T-helper 1 cell treated with Interleukin-12 subunit alpha and Interleukin-12 subunit beta and Interleukin-4 antibody, amounts not matched to agents 30 μg/mL and 1 μg/mL, for 36 hours (primary cell): ENCODE results near the gene TRIM40.
A peak's percentile ranks its signal among the peaks of the same experiment; 100 is the strongest.
"Not testable (repeated sequence)": the region's sequence is repeated elsewhere in the genome, so short reads cannot be mapped to it uniquely, and the experiment has no call there.

ENCODE experiments used
- H3K27ac Mint-ChIP-seq: one replicate; pipeline ENCODE4 v1.8.0; 2021; ENCODE audit warnings: mild to moderate bottlenecking, mixed read lengths
- H3K27me3 Mint-ChIP-seq: one replicate; pipeline ENCODE4 v1.8.0; 2021; ENCODE audit warnings: low read depth, mixed read lengths
- H3K36me3 Mint-ChIP-seq: one replicate; pipeline ENCODE4 v1.8.0; 2021; ENCODE audit warnings: low read depth, mixed read lengths
- H3K4me1 Mint-ChIP-seq: one replicate; pipeline ENCODE4 v1.8.0; 2021; ENCODE audit warnings: low read depth, mixed read lengths
- H3K4me3 Mint-ChIP-seq: one replicate; pipeline ENCODE4 v1.8.0; 2021; ENCODE audit warnings: mild to moderate bottlenecking, moderate library complexity, mixed read lengths
- H3K9me3 Mint-ChIP-seq: one replicate; pipeline ENCODE4 v1.8.0; 2021; ENCODE audit warnings: mixed read lengths

The TRIM40 gene

GRCh38 chr6:30160008-30160784 lies 24.3 kb downstream of the TRIM40 start:
- H3K27ac Mint-ChIP-seq: no peak overlapping the region
- peaks cover 38% of the 10 kb centered on the region for H3K4me1 Mint-ChIP-seq

GRCh38 chr6:30160785-30161531 lies 25.0 kb downstream of the TRIM40 start, which contains the start of gene TRIM10:
Gene TRIM10, minus strand, starts transcription at chr6:30161211. Its CDS starts 353 bp downstream, at chr6:30160858.
- H3K4me3 Mint-ChIP-seq: no peak within 1 kb of the TSS
- peaks cover 41% of the 10 kb centered on the region for H3K4me1 Mint-ChIP-seq
- no peaks in the 10 kb centered on the region for H3K9me3 Mint-ChIP-seq
- H3K36me3 Mint-ChIP-seq: no peaks in the 10 kb centered on the region
- peak within 1 kb of the TSS; percentile 22 for H3K27ac Mint-ChIP-seq
- no peaks in the 10 kb centered on the region for H3K27me3 Mint-ChIP-seq

More at GRCh38 chr6:30160008-30160784, 24.3 kb downstream of the TRIM40 start:
- no peak overlapping the region for H3K4me3 Mint-ChIP-seq
- H3K36me3 Mint-ChIP-seq: no peaks in the 10 kb centered on the region
- H3K27me3 Mint-ChIP-seq: no peaks in the 10 kb centered on the region
- H3K9me3 Mint-ChIP-seq: no peaks in the 10 kb centered on the region

- H3K9me3 Mint-ChIP-seq: no peaks in the 10 kb centered on the region
- no peaks in the 10 kb centered on the region for H3K27me3 Mint-ChIP-seq
- peaks cover 46% of the 10 kb centered on the region for H3K4me1 Mint-ChIP-seq
- no peaks in the 10 kb centered on the region for H3K36me3 Mint-ChIP-seq
- peak overlapping the region; percentile 48 for H3K4me3 Mint-ChIP-seq
- H3K27ac Mint-ChIP-seq: peak overlapping the region; percentile 38
These were observed 26.5 kb downstream of the TRIM40 start for GRCh38 chr6:30162265-30163089.

GRCh38 chr6:30163090-30163917 lies 27.4 kb downstream of the TRIM40 start, which contains the start of gene TRIM15:
Gene TRIM15, plus strand, starts transcription at chr6:30163546. Its CDS starts 139 bp downstream, at chr6:30163685.
- H3K27me3 Mint-ChIP-seq: no peaks in the 10 kb centered on the region
- H3K4me3 Mint-ChIP-seq: peak within 1 kb of the TSS; percentile 49
- no peaks in the 10 kb centered on the region for H3K9me3 Mint-ChIP-seq

DNA sequence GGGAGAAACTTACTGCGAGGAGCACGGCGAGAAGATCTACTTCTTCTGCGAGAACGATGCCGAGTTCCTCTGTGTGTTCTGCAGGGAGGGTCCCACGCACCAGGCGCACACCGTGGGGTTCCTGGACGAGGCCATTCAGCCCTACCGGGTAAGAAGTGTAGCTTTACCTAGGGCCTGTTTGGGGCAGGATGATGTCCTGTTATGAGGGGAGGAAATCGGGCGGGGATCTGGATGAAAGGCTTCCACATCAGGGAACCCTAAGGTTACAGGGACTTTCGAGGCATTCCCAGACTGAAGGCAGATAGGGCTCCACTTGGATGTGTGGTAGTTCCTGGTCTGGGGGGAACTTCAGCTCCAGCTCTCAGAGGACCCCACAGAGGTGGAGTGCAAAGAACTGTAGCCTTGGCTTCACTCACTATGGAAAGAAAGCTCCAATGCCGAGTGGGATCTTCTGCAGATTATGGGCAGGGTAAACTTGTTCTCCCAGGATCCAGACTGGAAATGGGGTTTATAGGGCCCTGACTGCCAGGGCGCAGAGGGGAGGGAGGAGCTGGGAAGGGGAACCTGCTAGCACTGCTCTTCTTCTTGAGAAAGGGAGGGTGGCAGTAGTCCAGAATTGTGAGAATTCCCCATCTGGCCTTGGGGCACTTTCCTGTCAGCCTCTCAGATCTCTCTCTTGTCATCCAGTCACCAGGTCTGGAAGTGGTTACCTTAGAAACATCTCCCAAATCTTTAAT lies 28.1 kb downstream of the TRIM40 start:
- H3K27ac Mint-ChIP-seq: peak overlapping the region; percentile 34
- H3K4me3 Mint-ChIP-seq: no peak overlapping the region
- no peaks in the 10 kb centered on the region for H3K9me3 Mint-ChIP-seq
- H3K27me3 Mint-ChIP-seq: no peaks in the 10 kb centered on the region
- peaks cover 43% of the 10 kb centered on the region for H3K4me1 Mint-ChIP-seq
- H3K36me3 Mint-ChIP-seq: no peaks in the 10 kb centered on the region

More at GRCh38 chr6:30163090-30163917, 27.4 kb downstream of the TRIM40 start, which contains the start of gene TRIM15:
- Mint-ChIP-seq H3K4me1 (peaks cover 46% of the 10 kb centered on the region), H3K27ac (peak within 1 kb of the TSS; percentile 38), H3K36me3 (no peaks in the 10 kb centered on the region)

DNA sequence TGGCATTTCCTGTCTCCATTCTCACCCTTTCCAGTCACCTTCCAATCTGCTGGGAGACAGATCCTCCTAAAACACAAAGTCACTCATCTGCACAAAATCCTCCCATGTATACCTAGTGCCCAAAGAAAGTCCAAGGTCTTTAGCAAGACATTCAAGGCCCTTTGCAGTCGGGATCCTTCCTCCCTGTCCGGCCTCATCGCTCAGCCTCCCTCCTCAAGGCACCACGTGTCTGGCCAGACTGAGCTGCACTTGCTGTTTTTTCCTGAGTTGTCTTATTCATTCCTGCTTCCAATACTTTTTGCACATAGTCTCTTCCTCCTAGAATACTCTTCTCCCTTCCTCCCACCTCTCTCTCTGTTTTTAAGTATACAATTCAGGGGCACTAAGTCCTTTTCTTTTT lies 28.8 kb downstream of the TRIM40 start:
- H3K4me1 Mint-ChIP-seq: peaks cover 42% of the 10 kb centered on the region
- no peaks in the 10 kb centered on the region for H3K36me3 Mint-ChIP-seq
- H3K27me3 Mint-ChIP-seq: no peaks in the 10 kb centered on the region
- H3K4me3 Mint-ChIP-seq: no peak overlapping the region
- no peaks in the 10 kb centered on the region for H3K9me3 Mint-ChIP-seq
- peak overlapping the region; percentile 13 for H3K27ac Mint-ChIP-seq

- peaks cover 46% of the 10 kb centered on the region for H3K4me1 Mint-ChIP-seq
- H3K9me3 Mint-ChIP-seq, H3K27me3 Mint-ChIP-seq, H3K36me3 Mint-ChIP-seq, H3K27ac Mint-ChIP-seq, H3K4me3 Mint-ChIP-seq: not testable (repeated sequence)
These were observed 29.3 kb downstream of the TRIM40 start for GRCh38 chr6:30165238-30165637.

- Mint-ChIP-seq H3K27ac (peak overlapping the region; percentile 57), H3K27me3 (peaks cover 18% of the 10 kb centered on the region), H3K9me3 (no peaks in the 10 kb centered on the region), H3K36me3 (peaks cover 1% of the 10 kb centered on the region), H3K4me1 (peaks cover 48% of the 10 kb centered on the region), H3K4me3 (peak overlapping the region; percentile 21)
These were observed 31.2 kb downstream of the TRIM40 start for GRCh38 chr6:30167101-30167500.

- Mint-ChIP-seq H3K36me3 (peaks cover 1% of the 10 kb centered on the region), H3K4me3 (no peak overlapping the region), H3K27ac (no peak overlapping the region), H3K9me3 (no peaks in the 10 kb centered on the region), H3K27me3 (peaks cover 29% of the 10 kb centered on the region), H3K4me1 (peaks cover 36% of the 10 kb centered on the region)
These were observed 32.8 kb downstream of the TRIM40 start for GRCh38 chr6:30168741-30169140.

DNA sequence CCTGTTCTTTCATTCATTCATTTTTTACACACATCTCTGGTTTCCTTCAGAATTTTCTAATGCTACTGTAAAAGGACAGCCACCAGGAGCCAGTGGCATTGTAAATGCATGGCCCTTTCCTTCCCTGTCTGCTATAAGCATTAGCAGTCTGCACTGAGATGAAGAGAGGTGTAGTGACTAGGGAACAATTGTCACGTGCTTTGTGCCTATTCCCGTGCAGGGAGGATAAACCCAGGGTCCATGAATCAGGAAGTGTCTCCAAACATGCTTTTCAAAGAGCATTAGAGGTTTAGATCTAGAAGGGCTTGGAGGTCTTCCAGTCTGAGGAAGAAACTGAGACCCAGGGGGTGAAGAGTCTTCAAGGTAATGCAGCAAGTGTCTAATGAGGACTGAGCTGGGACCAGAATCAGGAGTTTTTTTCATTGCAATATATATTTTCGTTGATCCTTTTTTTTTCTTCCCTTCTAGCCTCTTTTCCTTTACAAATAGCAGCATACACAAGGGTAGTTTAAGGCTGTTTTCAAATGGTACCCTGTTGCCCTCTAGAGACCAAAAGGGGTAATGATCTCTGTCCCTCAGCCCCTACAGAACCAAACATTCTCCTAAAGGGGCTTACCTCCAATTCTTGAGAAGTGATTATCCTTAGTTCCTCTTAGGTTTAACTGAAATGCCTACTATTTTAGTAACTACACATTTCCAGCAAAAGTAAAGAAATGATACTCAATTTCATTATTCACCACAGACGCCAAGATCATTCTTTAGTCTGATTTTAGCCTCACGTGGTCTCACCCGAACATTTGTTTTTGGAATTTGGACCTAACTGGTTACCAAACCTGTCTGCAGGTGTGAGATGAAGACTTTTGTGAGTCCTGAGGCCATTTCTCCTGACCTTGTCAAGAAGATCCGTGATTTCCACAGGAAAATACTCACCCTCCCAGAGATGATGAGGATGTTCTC lies 34.0 kb downstream of the TRIM40 start:
- H3K27ac Mint-ChIP-seq: no peak overlapping the region
- H3K27me3 Mint-ChIP-seq: peaks cover 34% of the 10 kb centered on the region
- H3K4me3 Mint-ChIP-seq: no peak overlapping the region
- no peaks in the 10 kb centered on the region for H3K9me3 Mint-ChIP-seq
- peaks cover 1% of the 10 kb centered on the region for H3K36me3 Mint-ChIP-seq
- H3K4me1 Mint-ChIP-seq: peaks cover 31% of the 10 kb centered on the region

GRCh38 chr6:30171677-30172471 lies 35.9 kb downstream of the TRIM40 start:
- no peak overlapping the region for H3K4me3 Mint-ChIP-seq
- H3K36me3 Mint-ChIP-seq: peaks cover 1% of the 10 kb centered on the region
- H3K4me1 Mint-ChIP-seq: peaks cover 25% of the 10 kb centered on the region
- no peaks in the 10 kb centered on the region for H3K9me3 Mint-ChIP-seq
- H3K27ac Mint-ChIP-seq: no peak overlapping the region
- H3K27me3 Mint-ChIP-seq: peaks cover 54% of the 10 kb centered on the region

GRCh38 chr6:30172681-30173080 lies 36.7 kb downstream of the TRIM40 start:
- Mint-ChIP-seq H3K36me3 (peaks cover 1% of the 10 kb centered on the region), H3K4me3 (no peak overlapping the region), H3K9me3 (no peaks in the 10 kb centered on the region), H3K27me3 (peaks cover 62% of the 10 kb centered on the region), H3K27ac (no peak overlapping the region), H3K4me1 (peaks cover 20% of the 10 kb centered on the region)
